LNCAP (cell line): ENCODE results near the gene POLN.

Experiments
- TF ChIP-seq, protein P1 (sequence below): fragments of 450-650 bp; IDR thresholded peaks from 2 replicates; pipeline ENCODE4 v1.5.1; 2017; ENCODE audit warnings: mild to moderate bottlenecking

The POLN gene

GRCh38 chr4:2241410-2242353 is at the start of gene POLN, which contains the start of gene HAUS3:
Gene POLN, minus strand, starts transcription at chr4:2242121. Its CDS starts 12,890 bp downstream, at chr4:2229231.
Gene HAUS3, minus strand, starts transcription at chr4:2242121. Its CDS starts 1,175 bp downstream, at chr4:2240946.
- TF ChIP-seq, protein P1, sequence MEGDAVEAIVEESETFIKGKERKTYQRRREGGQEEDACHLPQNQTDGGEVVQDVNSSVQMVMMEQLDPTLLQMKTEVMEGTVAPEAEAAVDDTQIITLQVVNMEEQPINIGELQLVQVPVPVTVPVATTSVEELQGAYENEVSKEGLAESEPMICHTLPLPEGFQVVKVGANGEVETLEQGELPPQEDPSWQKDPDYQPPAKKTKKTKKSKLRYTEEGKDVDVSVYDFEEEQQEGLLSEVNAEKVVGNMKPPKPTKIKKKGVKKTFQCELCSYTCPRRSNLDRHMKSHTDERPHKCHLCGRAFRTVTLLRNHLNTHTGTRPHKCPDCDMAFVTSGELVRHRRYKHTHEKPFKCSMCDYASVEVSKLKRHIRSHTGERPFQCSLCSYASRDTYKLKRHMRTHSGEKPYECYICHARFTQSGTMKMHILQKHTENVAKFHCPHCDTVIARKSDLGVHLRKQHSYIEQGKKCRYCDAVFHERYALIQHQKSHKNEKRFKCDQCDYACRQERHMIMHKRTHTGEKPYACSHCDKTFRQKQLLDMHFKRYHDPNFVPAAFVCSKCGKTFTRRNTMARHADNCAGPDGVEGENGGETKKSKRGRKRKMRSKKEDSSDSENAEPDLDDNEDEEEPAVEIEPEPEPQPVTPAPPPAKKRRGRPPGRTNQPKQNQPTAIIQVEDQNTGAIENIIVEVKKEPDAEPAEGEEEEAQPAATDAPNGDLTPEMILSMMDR = no peak

DNA sequence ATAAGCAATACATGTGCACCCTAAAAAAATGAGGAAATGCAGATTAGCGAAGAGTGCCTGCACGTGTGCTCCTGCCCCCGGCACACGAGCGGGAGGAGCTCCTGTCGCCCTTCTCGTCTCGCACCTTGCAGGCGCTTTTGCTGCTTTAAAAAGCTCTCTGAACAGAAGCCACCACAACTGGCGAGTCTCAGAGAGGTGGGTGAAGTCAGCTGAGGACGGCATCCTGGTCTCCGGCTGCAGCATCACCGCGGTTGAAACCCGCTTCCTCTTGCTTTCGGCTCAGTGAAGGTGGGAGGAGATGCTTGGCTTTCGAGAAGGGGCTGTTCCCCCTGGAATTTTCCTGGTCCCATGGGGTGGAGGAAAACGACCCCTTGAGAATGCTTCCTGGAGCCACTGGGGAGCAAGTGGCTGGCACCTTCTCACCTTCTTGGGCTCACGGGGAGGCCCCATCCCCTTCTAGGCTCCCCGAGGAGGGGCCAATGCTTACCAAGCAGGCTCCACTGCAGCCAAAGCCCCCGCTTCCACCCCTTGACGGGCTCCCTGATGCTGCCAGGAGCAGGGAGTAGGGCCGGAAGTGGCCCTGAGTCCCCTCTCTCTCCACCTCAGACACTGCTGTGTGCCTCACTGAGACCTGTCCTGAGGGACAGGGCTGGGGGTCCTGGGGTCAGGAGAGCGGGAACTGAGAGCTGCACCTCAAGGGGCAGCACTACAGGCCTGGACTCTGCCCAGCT is 49.2 kb upstream of the POLN start:
- TF ChIP-seq, protein P1 = no peak

- TF ChIP-seq, protein P1 = no peak
Observed at GRCh38 chr4:2290488-2290887, 48.6 kb upstream of the POLN start.

DNA sequence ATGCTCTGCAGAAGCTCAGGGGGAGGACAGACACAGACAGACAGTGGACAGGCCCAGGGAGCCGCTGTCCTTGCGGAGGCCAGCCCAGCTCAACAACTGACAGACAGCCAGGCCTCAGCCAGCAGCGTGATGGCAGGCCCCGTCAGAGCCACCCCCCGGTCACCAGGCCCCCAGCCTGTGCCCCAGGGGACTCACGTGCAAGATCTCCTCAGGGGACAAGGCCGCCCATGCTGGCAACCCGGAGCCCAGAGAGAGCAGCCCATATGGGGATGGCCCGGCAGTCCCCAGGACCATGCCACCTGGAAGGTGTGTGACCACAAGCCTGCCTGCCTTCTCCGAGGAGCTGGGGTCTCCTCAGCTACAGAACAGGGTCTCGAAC is 48.0 kb upstream of the POLN start:
- TF ChIP-seq, protein P1 = no peak

DNA sequence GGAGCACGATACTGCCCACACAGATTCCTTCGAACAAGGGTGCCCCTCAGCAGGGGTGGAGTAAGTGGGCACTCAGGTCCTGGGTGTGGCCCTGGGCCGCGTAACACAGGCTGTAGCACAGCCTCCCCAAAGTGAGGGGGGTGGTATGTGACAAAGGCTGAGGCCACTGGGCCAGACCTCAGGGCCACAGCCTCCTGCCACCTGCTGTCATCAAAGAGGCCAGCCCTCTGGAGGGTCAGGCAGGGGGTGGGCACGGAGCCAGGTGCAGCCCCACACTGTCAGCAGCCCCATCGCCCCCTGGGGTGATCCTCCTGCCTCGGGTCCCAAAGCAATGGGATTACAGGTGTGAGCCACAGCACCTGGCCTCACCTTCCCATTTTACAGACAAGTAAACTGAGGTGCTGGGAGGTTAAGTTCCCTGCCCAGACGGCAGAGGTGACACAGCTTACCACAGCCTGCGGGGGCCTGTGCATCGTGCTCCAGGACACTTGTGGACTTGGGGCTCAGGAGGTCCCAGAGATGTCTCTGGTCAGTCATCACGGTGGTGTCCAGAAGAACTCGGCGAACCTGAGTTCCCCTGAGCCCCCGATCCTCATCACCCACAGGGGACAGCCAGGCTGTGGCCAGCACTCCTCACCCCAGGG is 47.5 kb upstream of the POLN start:
- TF ChIP-seq, protein P1 = no peak

DNA sequence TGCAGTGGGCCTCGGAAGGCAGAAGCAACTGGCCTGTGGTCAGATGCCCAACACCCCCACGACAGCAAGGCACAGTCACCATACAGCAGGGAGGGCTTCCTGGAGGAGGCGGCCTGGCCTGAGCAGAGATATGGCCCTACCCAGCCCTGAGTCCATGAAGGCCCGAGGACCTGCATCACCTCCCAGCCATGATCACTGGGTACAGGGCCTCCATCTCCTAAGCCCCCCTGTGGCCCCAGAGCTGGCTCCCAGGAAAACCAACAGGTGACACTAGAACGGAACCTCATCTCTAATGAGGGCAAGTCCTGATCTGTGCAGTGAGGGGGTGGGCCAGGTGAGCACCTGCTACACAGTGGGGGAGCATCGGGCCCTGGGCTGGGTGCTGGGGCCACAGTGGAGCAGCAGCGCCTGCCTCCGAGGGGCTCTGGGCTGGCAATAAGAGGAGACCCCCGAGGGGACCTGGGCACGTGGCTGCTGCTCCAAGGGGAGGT is 46.2 kb upstream of the POLN start:
- TF ChIP-seq, protein P1 = no peak

GRCh38 chr4:2287594-2287915 is 45.6 kb upstream of the POLN start:
- TF ChIP-seq, protein P1 = no peak
